ENCODE results near the gene HSPA1L.

HSPA1L gene

DNA sequence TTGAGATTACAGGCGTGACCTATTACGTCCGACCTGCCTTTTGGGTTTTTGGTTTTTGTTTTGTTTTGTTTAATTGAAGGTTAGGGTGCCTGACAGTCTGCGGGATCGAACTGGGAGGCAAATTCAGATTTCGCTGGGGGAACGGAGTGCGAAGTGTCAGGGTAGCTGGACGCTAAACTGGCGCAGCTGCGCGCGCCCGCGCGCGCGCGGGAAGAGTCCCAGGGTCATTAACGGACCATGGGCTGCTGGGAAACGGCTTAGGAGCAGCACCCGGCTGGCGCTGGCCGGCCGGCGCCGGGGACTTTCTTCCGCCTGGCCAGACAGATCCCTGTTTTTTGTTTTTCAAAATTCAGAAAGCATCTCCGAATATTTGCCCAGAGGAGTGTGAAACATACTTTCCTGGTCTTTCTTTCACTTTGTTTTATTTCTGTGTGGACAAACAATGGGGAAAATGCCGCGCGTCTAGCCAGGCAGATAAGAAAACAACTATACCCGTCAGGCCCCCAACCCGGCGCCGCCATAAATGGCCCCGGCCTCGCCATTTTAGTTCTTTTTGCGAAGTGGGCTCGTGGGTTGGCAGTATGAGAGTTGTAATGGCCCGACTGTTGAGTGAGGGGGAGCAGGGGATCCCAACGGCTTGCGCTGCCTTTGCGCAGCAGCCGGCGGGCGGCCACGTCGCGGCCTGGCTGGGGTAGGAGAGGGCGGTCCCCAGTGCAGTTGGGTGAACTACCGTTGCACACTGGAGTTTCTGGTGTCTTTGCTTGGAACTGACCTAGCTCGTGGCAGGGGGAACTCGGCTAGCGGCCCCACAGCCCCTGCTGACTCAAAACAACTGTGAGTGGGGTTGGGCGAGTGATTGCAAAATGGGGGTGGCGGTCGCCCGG is 19.5 kb upstream of the HSPA1L start (continued):
- TF ChIP-seq REST (tag by site-specific recombination; IDR thresholded peaks at IDR 0.05) (peak; percentile 43; the same call in 1 of the 2 replicates), ZNF792 (tag by site-specific recombination; IDR thresholded peaks at IDR 0.05) (0 out of 2 replicates have a peak, but pooled peaks have one; percentile 12), KLF16 (tag by site-specific recombination; IDR thresholded peaks at IDR 0.05) (0 out of 2 replicates have a peak, but pooled peaks have one; percentile 20), ZNF16 (tag by site-specific recombination; IDR thresholded peaks at IDR 0.05; ENCODE audit: low read depth) (no peak), ZNF558 (tag by site-specific recombination; IDR thresholded peaks at IDR 0.05) (no peak), ZNF146 (tag by site-specific recombination; IDR thresholded peaks at IDR 0.05) (0 out of 2 replicates have a peak, but pooled peaks have one; percentile 11), GLI2 (tag by site-specific recombination; IDR thresholded peaks at IDR 0.05; ENCODE audit: borderline replicate concordance, low read depth) (no peak), YY2 (tag by site-specific recombination; IDR thresholded peaks at IDR 0.05) (peak; percentile 93), ZNF175 (tag by site-specific recombination; IDR thresholded peaks at IDR 0.05) (no peak), ZNF561 (tag by site-specific recombination; IDR thresholded peaks at IDR 0.05; ENCODE audit: borderline replicate concordance) (peak; percentile 81), ZNF501 (tag by site-specific recombination; IDR thresholded peaks at IDR 0.05) (peak; percentile 41; the same call in 1 of the 2 replicates), KLF1 (tag by site-specific recombination; IDR thresholded peaks at IDR 0.05) (peak; percentile 42), ZNF664 (tag by site-specific recombination; IDR thresholded peaks at IDR 0.05) (0 out of 2 replicates have a peak, but pooled peaks have one; percentile 17), HIC1 (tag by site-specific recombination; IDR thresholded peaks at IDR 0.05) (peak; percentile 57; the same call in 1 of the 2 replicates), ZNF169 (tag by site-specific recombination; IDR thresholded peaks at IDR 0.05) (no peak), ZNF624 (tag by site-specific recombination; IDR thresholded peaks at IDR 0.05) (no peak), TCF7L2 (IDR thresholded peaks at IDR 0.05; ENCODE audit: borderline replicate concordance, low read depth, low read length) (no peak), ZNF354C (tag by site-specific recombination; IDR thresholded peaks at IDR 0.05; ENCODE audit: borderline replicate concordance, low read depth) (no peak), ZFP69B (tag by site-specific recombination; IDR thresholded peaks at IDR 0.05) (peak; percentile 80), CTCF (tag by site-specific recombination; IDR thresholded peaks at IDR 0.05) (0 out of 2 replicates have a peak, but pooled peaks have one; percentile 41), GLIS2 (tag by site-specific recombination; IDR thresholded peaks at IDR 0.05) (peak; percentile 36; the same call in 1 of the 2 replicates), ZNF302 (tag by site-specific recombination; IDR thresholded peaks at IDR 0.05; ENCODE audit: low read depth) (no peak), ZNF670 (tag by site-specific recombination; IDR thresholded peaks at IDR 0.05; ENCODE audit: low read depth) (no peak), ZNF621 (tag by site-specific recombination; IDR thresholded peaks at IDR 0.05) (no peak), ZNF660 (tag by site-specific recombination; IDR thresholded peaks at IDR 0.05) (peak; percentile 77), ZNF521 (tag by site-specific recombination; IDR thresholded peaks at IDR 0.05) (no peak), GFI1B (tag by site-specific recombination; IDR thresholded peaks at IDR 0.05) (no peak; the same call in 1 of the 2 replicates)
- TF ChIP-seq, protein P1, sequence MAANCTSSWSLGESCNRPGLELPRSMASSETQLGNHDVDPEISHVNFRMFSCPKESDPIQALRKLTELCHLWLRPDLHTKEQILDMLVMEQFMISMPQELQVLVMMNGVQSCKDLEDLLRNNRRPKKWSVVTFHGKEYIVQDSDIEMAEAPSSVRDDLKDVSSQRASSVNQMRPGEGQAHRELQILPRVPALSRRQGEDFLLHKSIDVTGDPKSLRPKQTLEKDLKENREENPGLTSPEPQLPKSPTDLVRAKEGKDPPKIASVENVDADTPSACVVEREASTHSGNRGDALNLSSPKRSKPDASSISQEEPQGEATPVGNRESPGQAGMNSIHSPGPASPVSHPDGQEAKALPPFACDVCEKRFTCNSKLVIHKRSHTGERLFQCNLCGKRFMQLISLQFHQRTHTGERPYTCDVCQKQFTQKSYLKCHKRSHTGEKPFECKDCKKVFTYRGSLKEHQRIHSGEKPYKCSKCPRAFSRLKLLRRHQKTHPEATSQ (tag by site-specific recombination; IDR thresholded peaks at IDR 0.05): peak; percentile 88
- TF ChIP-seq, protein P2, sequence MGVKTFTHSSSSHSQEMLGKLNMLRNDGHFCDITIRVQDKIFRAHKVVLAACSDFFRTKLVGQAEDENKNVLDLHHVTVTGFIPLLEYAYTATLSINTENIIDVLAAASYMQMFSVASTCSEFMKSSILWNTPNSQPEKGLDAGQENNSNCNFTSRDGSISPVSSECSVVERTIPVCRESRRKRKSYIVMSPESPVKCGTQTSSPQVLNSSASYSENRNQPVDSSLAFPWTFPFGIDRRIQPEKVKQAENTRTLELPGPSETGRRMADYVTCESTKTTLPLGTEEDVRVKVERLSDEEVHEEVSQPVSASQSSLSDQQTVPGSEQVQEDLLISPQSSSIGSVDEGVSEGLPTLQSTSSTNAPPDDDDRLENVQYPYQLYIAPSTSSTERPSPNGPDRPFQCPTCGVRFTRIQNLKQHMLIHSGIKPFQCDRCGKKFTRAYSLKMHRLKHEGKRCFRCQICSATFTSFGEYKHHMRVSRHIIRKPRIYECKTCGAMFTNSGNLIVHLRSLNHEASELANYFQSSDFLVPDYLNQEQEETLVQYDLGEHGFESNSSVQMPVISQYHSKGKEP (tag by site-specific recombination; IDR thresholded peaks at IDR 0.05): peak; percentile 64; the same call in 1 of the 2 replicates

Measured in HEK293 (cell line).